Activated CD8-positive, alpha-beta memory T cell treated with anti-CD3 and anti-CD28 coated beads, Interleukin-2, amount 50 U/mL, for 1 hour (primary cell): ENCODE measurements around the gene CD37.

Source experiments
- DNase-seq: peaks from one replicate; pipeline ENCODE4 v3.0.0-alpha.2; 2020; ENCODE audit errors: extremely low read depth

The CD37 gene

DNA sequence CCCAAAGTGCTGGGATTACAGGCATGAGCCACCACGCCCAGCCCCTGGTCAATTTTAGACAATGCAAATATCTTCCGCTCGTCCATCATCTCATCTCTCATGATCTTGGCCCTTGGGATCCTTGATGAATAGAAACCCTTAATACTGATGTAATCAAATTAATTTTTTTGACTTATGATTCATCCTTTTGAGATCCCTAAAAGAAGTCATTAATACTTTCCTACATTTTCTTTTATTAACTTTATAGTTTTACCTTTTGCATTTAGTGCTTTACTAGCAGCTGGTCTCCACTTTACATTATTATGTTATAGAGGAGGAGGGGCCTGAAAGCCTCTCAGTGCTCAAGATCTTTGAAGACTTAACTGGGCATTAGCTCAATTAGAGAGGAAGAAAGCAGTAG is 45.2 kb downstream of the CD37 start:
- DNase-seq, result no peak

DNA sequence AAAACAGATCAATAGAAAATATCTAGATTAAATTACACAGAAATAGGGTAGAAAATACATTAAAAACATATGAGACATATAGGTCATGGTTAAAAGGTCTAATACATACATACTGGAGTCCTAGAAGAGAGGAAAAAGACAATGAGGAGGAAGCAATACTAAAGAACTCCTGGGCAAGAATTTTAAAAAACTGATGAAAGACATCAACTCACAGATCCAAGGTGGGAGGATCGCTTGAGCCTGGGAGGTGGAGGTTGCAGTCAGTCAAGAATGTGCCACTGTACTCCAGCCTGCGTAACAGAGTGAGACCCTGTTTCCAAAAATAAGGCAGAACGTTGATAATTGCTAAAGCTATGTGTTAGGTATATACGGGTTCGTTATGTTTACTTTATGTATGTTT is 47.4 kb downstream of the CD37 start:
- no peak for DNase-seq

DNA sequence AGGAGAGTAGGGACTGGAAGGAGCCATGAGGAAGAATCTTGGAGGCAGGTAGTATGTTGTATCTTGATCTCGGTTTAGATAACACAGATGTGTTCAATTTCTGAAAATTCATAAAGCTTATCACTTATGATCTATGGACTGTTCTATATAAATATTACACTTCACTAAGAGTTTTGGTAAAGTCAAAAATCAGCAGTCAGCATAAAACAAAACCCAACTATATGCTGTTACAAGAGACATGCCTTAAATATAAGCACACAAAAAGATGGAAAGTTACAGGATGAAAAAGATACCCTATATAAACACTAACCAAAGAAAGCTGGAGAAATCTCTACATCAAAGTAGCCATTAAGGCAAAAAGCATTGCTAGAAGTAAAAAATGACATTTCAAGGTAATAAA is 48.4 kb downstream of the CD37 start:
- DNase-seq, result no peak

DNA sequence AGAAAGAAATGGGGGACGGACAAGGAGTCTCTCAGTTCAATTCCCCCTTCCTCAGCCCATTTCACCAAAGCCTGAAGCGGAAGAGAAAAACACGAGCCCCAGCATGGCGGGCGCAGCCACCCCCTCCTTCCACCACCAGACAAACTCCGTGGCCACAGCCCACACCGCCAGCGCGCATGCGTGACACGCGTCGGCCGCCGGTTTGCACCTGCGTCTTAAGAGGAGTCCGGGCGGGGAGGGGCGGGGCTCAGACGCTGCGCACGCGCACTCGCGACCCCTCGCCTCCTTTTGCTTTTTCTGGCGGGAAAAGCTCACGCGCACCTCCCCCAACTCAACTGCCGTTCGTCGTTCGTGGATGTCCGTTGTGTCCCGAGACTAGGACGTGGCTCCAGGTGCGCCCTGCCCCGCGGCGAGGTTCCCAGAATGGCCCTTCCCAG is 52.7 kb downstream of the CD37 start, which contains the start of gene KASH5:
KASH5 (plus strand) TSS at position 314 of the 437 bp plus-strand sequence. CDS start 2,635 bp downstream, outside the sequence.
- peak; percentile 57 for DNase-seq

DNA sequence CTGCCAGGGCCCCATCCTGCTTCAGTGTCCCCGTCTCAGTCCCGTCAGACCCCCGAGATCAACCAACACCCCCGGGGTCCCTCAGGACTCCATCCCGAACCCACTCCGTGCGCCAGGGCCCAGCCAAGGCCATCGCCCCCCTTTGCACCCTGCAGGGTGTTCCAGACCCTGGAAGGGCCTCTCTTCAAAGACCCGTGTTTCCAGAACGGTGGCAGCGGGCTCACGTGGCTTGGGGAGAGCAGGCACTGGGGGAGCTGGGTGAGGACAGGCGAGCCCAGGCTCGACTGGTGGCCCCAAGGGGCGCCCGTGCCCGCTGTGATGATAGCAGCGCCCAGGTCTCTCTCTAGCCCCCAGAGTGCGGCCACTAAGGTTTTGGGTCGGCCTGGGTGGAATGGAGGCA is 54.2 kb downstream of the CD37 start:
- no peak for DNase-seq
